ENCODE results near the gene VPS26C. TPM values are rescaled to one million over a fixed set of nuclear protein-coding genes. Genes with fewer than 3 reads are reported as not detected.
A peak's percentile ranks its signal among the peaks of the same experiment; 100 is the strongest.
"Not testable (repeated sequence)": the region's sequence is repeated elsewhere in the genome, so short reads cannot be mapped to it uniquely, and the experiment has no call there.

VPS26C gene
- total and polyA plus RNA-seq, 4 donors = 36.5 to 47.1 (median 39.8) TPM

- 84% methylated on average over 17 of the region's 21 CpGs for WGBS (ENCODE audit: insufficient coverage)
- peaks cover 57% of the 10 kb centered on the region for H3K36me3 ChIP-seq (ENCODE audit: control insufficient read depth, insufficient read depth, low read length)
Observed at GRCh38 chr21:37224861-37225839, 42.0 kb downstream of the VPS26C start.

GRCh38 chr21:37223804-37224345 is 43.3 kb downstream of the VPS26C start:
- Histone ChIP-seq H3K4me1 (ENCODE audit: control insufficient read depth, insufficient read depth, low read length) (peaks cover 18% of the 10 kb centered on the region), H3K4me3 (ENCODE audit: low read depth, low read length) (no peak overlapping the region), H3K9me3 (ENCODE audit: control insufficient read depth, insufficient read depth, low read length) (no peaks in the 10 kb centered on the region), H3K27ac (ENCODE audit: low read depth, low read length) (no peak overlapping the region), H3K36me3 (ENCODE audit: control insufficient read depth, insufficient read depth, low read length) (peaks cover 50% of the 10 kb centered on the region), H3K27me3 (ENCODE audit: control insufficient read depth, insufficient read depth, low read length) (no peaks in the 10 kb centered on the region)
- WGBS (ENCODE audit: insufficient coverage) = 100% methylated on average over 1 of the region's 2 CpGs
- DNase-seq (ENCODE audit: low read depth in 4 of 6, low spot score in 6 of 6) = no peak

More at GRCh38 chr21:37224861-37225839, 42.0 kb downstream of the VPS26C start:
- H3K4me1 ChIP-seq (ENCODE audit: control insufficient read depth, insufficient read depth, low read length) = peaks cover 14% of the 10 kb centered on the region
- no peaks in the 10 kb centered on the region for H3K27me3 ChIP-seq (ENCODE audit: control insufficient read depth, insufficient read depth, low read length)
- DNase-seq (ENCODE audit: low read depth in 4 of 6, low spot score in 6 of 6) = no peak
- no peaks in the 10 kb centered on the region for H3K9me3 ChIP-seq (ENCODE audit: control insufficient read depth, insufficient read depth, low read length)
- no peak overlapping the region for H3K4me3 ChIP-seq (ENCODE audit: low read depth, low read length)
- no peak overlapping the region for H3K27ac ChIP-seq (ENCODE audit: low read depth, low read length)

- Histone ChIP-seq H3K36me3 (ENCODE audit: control insufficient read depth, insufficient read depth, low read length) (peaks cover 35% of the 10 kb centered on the region), H3K4me1 (ENCODE audit: control insufficient read depth, insufficient read depth, low read length) (peaks cover 18% of the 10 kb centered on the region)
- WGBS (ENCODE audit: insufficient coverage) = no CpG with 5 or more reads among the region's 3 CpGs
- not testable (repeated sequence) for DNase-seq (ENCODE audit: low read depth in 4 of 6, low spot score in 6 of 6); H3K27ac ChIP-seq (ENCODE audit: low read depth, low read length); H3K27me3 ChIP-seq (ENCODE audit: control insufficient read depth, insufficient read depth, low read length); H3K4me3 ChIP-seq (ENCODE audit: low read depth, low read length); H3K9me3 ChIP-seq (ENCODE audit: control insufficient read depth, insufficient read depth, low read length)
Observed at GRCh38 chr21:37222248-37222647, 44.9 kb downstream of the VPS26C start.

- Histone ChIP-seq H3K4me3 (ENCODE audit: low read depth, low read length) (peak overlapping the region; percentile 71), H3K36me3 (ENCODE audit: control insufficient read depth, insufficient read depth, low read length) (peaks cover 24% of the 10 kb centered on the region), H3K9me3 (ENCODE audit: control insufficient read depth, insufficient read depth, low read length) (no peaks in the 10 kb centered on the region), H3K27me3 (ENCODE audit: control insufficient read depth, insufficient read depth, low read length) (no peaks in the 10 kb centered on the region), H3K4me1 (ENCODE audit: control insufficient read depth, insufficient read depth, low read length) (peaks cover 18% of the 10 kb centered on the region), H3K27ac (ENCODE audit: low read depth, low read length) (peak overlapping the region; percentile 79)
- peak; percentile 64 to 98 (median 82) for DNase-seq (ENCODE audit: low read depth in 4 of 6, low spot score in 6 of 6)
- 7% methylated on average over 45 of the region's 46 CpGs for WGBS (ENCODE audit: insufficient coverage)
Observed at GRCh38 chr21:37220981-37221664, 46.0 kb downstream of the VPS26C start.

GRCh38 chr21:37220433-37220980 is 46.6 kb downstream of the VPS26C start:
- peaks cover 18% of the 10 kb centered on the region for H3K36me3 ChIP-seq (ENCODE audit: control insufficient read depth, insufficient read depth, low read length)
- DNase-seq (ENCODE audit: low read depth in 4 of 6, low spot score in 6 of 6) = peak in 5 of 6 donors; percentile 38 to 85 (median 60)
- 2% methylated on average over 35 of the region's 35 CpGs for WGBS (ENCODE audit: insufficient coverage)
- peak overlapping the region; percentile 79 for H3K27ac ChIP-seq (ENCODE audit: low read depth, low read length)
- H3K9me3 ChIP-seq (ENCODE audit: control insufficient read depth, insufficient read depth, low read length) = no peaks in the 10 kb centered on the region
- H3K4me1 ChIP-seq (ENCODE audit: control insufficient read depth, insufficient read depth, low read length) = peaks cover 18% of the 10 kb centered on the region
- H3K27me3 ChIP-seq (ENCODE audit: control insufficient read depth, insufficient read depth, low read length) = no peaks in the 10 kb centered on the region
- H3K4me3 ChIP-seq (ENCODE audit: low read depth, low read length) = peak overlapping the region; percentile 71

- H3K9me3 ChIP-seq (ENCODE audit: control insufficient read depth, insufficient read depth, low read length) = no peaks in the 10 kb centered on the region
- peaks cover 13% of the 10 kb centered on the region for H3K36me3 ChIP-seq (ENCODE audit: control insufficient read depth, insufficient read depth, low read length)
- DNase-seq (ENCODE audit: low read depth in 4 of 6, low spot score in 6 of 6) = peak in 3 of 6 donors; percentile 4 to 57 (median 9)
- no peaks in the 10 kb centered on the region for H3K27me3 ChIP-seq (ENCODE audit: control insufficient read depth, insufficient read depth, low read length)
- WGBS (ENCODE audit: insufficient coverage) = 48% methylated on average over 13 of the region's 13 CpGs
- peak overlapping the region; percentile 71 for H3K4me3 ChIP-seq (ENCODE audit: low read depth, low read length)
- peaks cover 18% of the 10 kb centered on the region for H3K4me1 ChIP-seq (ENCODE audit: control insufficient read depth, insufficient read depth, low read length)
- peak overlapping the region; percentile 79 for H3K27ac ChIP-seq (ENCODE audit: low read depth, low read length)
Observed at GRCh38 chr21:37219761-37220432, 47.2 kb downstream of the VPS26C start.

GRCh38 chr21:37214952-37215351 is 52.2 kb downstream of the VPS26C start:
- Histone ChIP-seq H3K4me3 (ENCODE audit: low read depth, low read length) (no peak overlapping the region), H3K4me1 (ENCODE audit: control insufficient read depth, insufficient read depth, low read length) (peaks cover 2% of the 10 kb centered on the region), H3K9me3 (ENCODE audit: control insufficient read depth, insufficient read depth, low read length) (peaks cover 2% of the 10 kb centered on the region), H3K27ac (ENCODE audit: low read depth, low read length) (no peak overlapping the region), H3K27me3 (ENCODE audit: control insufficient read depth, insufficient read depth, low read length) (no peaks in the 10 kb centered on the region), H3K36me3 (ENCODE audit: control insufficient read depth, insufficient read depth, low read length) (no peaks in the 10 kb centered on the region)
- DNase-seq (ENCODE audit: low read depth in 4 of 6, low spot score in 6 of 6) = no peak
- WGBS (ENCODE audit: insufficient coverage) = 98% methylated on average over 5 of the region's 9 CpGs

GRCh38 chr21:37210799-37211198 is 56.3 kb downstream of the VPS26C start:
- Histone ChIP-seq H3K27ac (ENCODE audit: low read depth, low read length) (no peak overlapping the region), H3K4me1 (ENCODE audit: control insufficient read depth, insufficient read depth, low read length) (peaks cover 18% of the 10 kb centered on the region), H3K9me3 (ENCODE audit: control insufficient read depth, insufficient read depth, low read length) (peaks cover 3% of the 10 kb centered on the region), H3K27me3 (ENCODE audit: control insufficient read depth, insufficient read depth, low read length) (no peaks in the 10 kb centered on the region), H3K36me3 (ENCODE audit: control insufficient read depth, insufficient read depth, low read length) (peaks cover 8% of the 10 kb centered on the region), H3K4me3 (ENCODE audit: low read depth, low read length) (no peak overlapping the region)
- WGBS (ENCODE audit: insufficient coverage) = no CpG with 5 or more reads among the region's 1 CpG
- no peak for DNase-seq (ENCODE audit: low read depth in 4 of 6, low spot score in 6 of 6)

- 100% methylated on average over 1 of the region's 7 CpGs for WGBS (ENCODE audit: insufficient coverage)
- Histone ChIP-seq H3K4me3 (ENCODE audit: low read depth, low read length) (no peak overlapping the region), H3K27me3 (ENCODE audit: control insufficient read depth, insufficient read depth, low read length) (no peaks in the 10 kb centered on the region)
Observed at GRCh38 chr21:37210130-37210529, 57.0 kb downstream of the VPS26C start.

More at GRCh38 chr21:37210130-37210529, 57.0 kb downstream of the VPS26C start:
- Histone ChIP-seq H3K4me1 (ENCODE audit: control insufficient read depth, insufficient read depth, low read length) (peaks cover 18% of the 10 kb centered on the region), H3K27ac (ENCODE audit: low read depth, low read length) (no peak overlapping the region), H3K36me3 (ENCODE audit: control insufficient read depth, insufficient read depth, low read length) (peaks cover 8% of the 10 kb centered on the region), H3K9me3 (ENCODE audit: control insufficient read depth, insufficient read depth, low read length) (peaks cover 3% of the 10 kb centered on the region)
- no peak for DNase-seq (ENCODE audit: low read depth in 4 of 6, low spot score in 6 of 6)
